GM12891 (cell line): ENCODE results near the gene ZCCHC24.
"Not testable (repeated sequence)": the region's sequence is repeated elsewhere in the genome, so short reads cannot be mapped to it uniquely, and the experiment has no call there.

ENCODE experiments used
- DNase-seq: peaks from one replicate; pipeline ENCODE4 v3.0.0; 2011; ENCODE audit warnings: low spot score; ENCODE audit not compliant: insufficient read length
- FAIRE-seq: peaks from 2 replicates; lab custom pipeline; 2011; peaks lifted over from hg19 to GRCh38; lab: Jason Lieb, UNC
- PAX5 ChIP-seq: IDR thresholded peaks from 2 replicates; pipeline ENCODE4 v1.6.1; 2011; ENCODE audit warnings: low read length, moderate library complexity, mild to moderate bottlenecking; ENCODE audit not compliant: insufficient read depth, severe bottlenecking
- POLR2A ChIP-seq: IDR thresholded peaks from 2 replicates; pipeline ENCODE4 v1.6.1; 2011; ENCODE audit warnings: low read depth, low read length, control low read depth
- POLR2AphosphoS5 ChIP-seq: IDR thresholded peaks from 2 replicates; pipeline ENCODE4 v1.6.1; 2011; ENCODE audit warnings: low read depth, low read length, control low read depth
- POU2F2 ChIP-seq: IDR thresholded peaks from 2 replicates; pipeline ENCODE4 v1.6.1; 2011; ENCODE audit warnings: low read depth, mild to moderate bottlenecking, control low read depth, low read length, moderate library complexity
- SPI1 ChIP-seq: IDR thresholded peaks from 2 replicates; pipeline ENCODE4 v1.6.1; 2011; ENCODE audit warnings: low read depth, low read length, control low read depth
- TAF1 ChIP-seq: IDR thresholded peaks from 2 replicates; pipeline ENCODE4 v1.6.1; 2011; ENCODE audit warnings: low read depth, low read length, control low read depth

The ZCCHC24 gene

DNA sequence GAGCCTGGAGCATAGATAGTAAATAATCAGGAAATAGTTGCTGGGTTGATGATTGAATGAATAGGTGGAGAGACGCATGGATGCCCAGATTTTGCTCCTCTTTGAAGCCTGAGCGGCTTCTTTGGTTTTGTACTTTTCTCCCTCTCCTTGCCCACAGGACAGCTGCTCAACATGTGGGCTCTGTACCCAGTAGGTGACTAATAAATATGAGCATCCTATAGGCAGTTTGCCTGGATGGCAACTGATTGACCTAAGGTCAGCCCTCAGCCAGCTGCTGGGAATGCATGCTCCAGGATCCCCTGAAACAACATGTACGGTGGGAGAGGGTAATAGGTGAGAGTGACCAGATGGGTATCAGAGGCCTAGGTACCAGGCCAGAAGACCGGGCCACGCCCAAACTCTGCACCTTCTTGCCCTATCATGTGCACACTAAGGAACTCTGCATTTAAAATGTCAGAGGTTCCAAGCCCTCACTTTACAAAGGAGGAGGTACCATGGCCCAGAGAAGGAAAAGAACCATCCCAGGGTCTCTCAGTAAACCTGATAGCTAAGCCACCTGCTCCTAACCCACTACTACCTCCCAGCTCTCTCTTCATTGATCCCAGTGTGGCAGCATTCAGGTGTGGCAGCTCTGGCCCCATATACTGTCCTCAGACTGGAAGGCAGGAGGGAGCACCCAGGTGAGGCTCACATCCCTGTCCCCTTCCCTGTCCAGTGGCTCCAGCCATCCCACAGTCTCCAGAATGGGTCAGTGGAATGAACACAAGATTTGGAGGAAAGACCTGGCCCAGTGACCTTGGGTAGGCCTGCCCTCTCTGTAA lies 2.7 kb upstream of the ZCCHC24 start:
- TF ChIP-seq TAF1: no peak
- no peak for TF ChIP-seq POLR2A
- no peak for TF ChIP-seq SPI1
- no peak for TF ChIP-seq POLR2AphosphoS5
- TF ChIP-seq PAX5: no peak
- no peak for TF ChIP-seq POU2F2
- FAIRE-seq (no peak), DNase-seq (no peak)

DNA sequence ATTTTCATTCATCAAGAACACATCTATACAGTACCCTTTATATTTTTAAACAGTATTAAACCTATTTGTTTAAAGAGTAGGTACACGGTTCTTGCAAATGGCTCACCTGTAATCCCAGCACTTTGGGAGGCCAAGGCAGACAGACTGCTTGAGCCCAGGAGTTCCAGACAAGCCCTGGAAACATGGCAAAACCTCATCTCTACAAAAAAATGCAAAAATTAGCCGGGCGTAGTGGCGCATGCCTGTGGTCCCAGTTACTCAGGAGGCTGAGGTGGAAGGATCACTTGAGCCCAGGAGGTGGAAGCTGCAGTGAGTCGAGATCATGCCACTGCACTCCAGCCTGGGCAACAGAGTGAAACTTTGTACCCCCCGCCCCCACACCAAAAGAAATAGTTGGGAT lies 1.8 kb upstream of the ZCCHC24 start:
- not testable (repeated sequence) for FAIRE-seq, DNase-seq

DNA sequence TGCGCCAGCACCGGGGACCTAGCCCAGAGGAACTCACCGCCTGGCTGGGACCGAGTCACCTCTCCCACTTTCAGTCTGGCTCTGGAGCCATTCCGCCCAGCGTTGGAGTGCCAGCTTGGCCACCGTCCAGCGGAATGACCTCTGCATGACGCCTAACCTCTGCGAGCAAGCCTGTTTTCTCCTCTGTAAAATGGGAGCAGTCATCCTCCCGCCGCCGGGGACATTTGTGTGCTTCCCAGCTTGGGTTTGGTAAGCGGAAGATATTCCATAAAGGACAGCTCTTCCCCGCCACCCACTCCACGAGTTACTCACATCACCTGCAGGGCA lies 1.3 kb upstream of the ZCCHC24 start:
- no peak for TF ChIP-seq POLR2A
- no peak for TF ChIP-seq POU2F2
- no peak for TF ChIP-seq POLR2AphosphoS5
- TF ChIP-seq PAX5: no peak
- TF ChIP-seq TAF1: no peak
- no peak for TF ChIP-seq SPI1
- FAIRE-seq (no peak), DNase-seq (no peak)

DNA sequence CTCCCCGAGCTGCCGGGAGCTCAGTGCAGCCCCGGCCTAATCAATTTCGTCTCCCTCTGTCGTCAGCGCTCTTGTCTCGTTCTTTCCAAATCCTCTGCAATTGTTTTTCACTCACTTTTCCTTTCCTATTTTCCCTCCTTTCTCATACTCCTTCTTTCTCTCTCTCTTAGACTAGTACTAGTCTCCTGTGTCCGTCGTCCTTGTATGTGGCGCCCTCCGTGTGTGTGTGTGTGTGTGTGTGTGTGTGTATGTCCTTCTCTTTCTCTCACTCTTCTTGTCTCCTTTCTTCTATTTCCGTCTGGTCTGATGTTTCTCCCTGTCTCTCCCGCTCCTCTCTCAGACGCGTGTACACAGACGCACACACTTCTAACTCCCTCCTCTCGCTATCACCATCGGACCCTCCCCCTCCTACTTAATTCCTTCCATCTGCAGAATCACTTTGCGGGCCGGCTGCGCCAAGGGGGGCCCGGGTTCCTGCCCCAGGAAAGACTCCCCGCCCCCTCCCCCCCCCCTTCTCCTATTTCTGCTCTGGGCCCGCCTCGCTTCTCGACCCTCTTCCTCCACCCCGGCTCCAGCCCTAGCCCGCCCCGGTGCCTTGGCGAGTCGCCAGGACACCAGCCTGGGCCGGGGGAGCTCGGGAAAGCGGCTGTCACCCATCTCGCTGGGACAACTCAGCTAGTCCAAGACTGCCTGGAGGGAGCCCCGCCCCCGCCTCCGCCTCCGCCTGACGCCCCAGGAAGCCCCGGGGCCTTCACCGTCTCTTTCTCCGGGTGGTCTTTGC lies 743 bp upstream of the ZCCHC24 start:
- FAIRE-seq (no peak), DNase-seq (no peak)
- TF ChIP-seq PAX5 (no peak), TAF1 (no peak), POU2F2 (no peak), POLR2AphosphoS5 (no peak), POLR2A (no peak), SPI1 (no peak)

DNA sequence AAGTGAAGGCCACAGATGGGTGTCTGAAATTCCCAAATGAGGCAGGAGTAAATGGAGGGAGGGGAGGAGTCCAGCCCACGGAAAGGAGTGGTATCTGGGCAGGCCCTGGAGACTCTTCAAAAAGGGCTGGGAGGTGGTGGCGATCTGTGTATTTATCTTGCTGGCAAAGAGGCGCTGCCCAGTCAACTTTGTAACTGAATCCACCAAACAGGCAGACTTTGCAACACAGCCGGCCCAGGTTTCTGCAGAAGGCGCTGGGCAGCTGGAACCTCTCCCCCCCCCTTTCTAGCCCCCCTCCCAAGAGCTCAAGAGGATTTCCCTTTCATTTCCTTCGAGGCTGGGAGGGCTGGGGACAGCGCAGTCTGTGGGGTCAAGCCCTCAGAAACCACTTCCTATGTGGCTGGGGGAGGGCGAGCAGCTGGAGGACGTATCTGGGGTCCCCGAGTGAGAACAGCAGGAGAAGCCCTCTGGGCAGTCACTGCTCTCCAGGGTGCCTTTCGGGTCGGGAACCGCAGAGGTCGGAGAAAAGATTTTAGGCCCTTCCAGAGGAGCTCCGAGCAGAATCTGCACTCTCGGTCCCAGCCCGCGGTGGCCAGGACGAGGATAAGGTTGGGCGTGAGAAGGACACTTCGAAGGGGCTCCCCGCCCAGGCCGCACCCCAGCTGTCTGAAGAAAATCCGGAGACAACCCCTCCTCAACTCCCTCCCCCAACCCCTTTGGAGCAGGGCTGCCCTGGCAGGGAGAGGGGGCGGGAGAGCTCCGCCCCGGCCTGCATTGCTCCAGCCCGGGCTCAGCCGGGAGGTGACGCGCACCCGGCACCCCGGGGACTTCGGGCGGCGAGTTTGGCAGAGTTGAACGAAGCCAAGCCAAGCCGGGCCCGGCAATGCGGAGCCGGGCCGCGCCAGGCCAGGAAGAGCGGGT lies 965 bp downstream of the ZCCHC24 start:
- peak; percentile 54 for DNase-seq
- TF ChIP-seq POLR2A: no peak
- 0 out of 2 replicates have a peak, but pooled peaks have one; percentile 14 for TF ChIP-seq SPI1
- FAIRE-seq: no peak

DNA sequence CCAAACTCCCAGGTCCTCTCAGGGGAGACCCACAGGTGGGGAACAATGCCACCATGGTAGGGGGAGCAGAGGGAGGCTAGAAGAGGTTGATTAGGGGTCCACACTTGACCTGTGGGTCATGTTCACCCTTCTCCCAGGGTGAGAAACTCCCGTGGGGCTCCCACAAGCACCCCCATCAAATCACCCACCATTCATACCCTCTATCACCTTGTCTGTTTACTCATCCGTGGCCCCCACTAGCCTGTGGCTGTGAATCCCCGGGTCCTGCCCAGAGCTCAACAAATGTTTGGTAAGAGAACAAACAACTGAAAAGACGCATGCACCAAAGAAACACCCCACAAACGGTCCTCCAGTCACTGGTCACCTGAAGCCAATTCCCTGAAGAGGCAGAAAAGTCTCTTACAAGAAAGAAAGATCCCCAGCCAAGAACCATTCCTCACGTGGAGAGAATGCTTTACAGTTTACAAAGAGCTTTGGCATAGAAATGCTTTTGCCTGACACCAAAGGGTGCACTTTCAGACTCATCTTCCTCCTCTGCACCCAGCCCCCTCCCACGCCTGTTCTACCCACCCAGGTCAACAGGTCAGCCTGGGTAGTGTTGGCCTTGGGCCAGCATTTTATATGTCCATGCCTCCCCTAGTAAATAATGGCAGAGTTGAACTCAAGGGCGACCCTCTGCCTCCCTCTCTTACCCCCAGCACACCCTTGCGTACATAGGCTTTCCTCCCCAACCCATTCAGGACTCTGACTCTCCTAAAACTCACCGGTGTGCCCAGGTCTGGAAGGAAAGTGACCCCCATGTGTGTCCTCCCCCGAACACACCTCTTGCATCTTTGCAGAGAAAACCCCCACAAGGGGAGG lies 1.9 kb downstream of the ZCCHC24 start:
- no peak for FAIRE-seq
- DNase-seq: no peak
- TF ChIP-seq POLR2AphosphoS5 (no peak), POU2F2 (no peak), SPI1 (no peak), TAF1 (no peak)

DNA sequence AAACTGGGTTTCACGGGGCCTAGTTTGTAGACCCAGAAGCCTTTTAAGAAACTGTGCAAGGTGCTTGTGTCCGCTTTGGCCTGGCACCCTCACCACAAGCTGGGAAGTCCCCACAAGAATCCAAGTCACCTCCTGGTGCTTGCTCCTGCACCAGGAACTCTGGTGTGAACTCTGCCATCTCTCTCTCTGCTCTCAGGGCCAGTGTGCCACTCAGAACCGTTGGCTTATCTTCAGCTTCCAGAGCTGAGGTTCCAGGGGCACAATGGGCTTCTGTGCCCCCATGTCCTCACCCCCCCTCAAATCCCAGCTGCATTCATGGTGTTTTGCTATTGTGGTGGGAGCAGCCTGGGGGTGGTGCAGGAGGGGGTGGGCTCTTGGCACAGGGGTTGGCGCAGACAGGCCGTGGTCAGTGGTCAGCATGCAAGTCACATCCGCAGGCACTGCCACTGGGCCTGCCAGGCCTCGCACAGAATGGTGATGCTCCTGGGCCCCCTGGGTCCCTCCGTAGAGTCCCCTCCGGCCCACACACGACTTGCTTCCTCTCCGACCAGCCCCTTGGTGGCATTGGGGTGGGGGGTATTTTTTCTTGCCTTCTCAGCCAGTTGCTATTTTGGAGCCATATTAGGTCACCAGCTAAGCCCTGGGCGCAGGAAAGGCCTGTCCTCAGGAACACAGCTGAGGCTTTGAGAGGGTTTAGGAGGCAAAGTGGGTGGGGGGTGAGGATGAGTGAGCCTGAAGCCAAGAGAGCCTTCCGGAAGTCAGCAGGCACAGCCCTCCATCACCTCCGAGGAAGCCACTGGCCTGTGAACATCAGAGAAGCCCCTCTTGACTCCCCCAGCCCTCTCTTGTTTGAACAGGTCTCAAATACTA lies 3.0 kb downstream of the ZCCHC24 start:
- DNase-seq: no peak
- no peak for FAIRE-seq

DNA sequence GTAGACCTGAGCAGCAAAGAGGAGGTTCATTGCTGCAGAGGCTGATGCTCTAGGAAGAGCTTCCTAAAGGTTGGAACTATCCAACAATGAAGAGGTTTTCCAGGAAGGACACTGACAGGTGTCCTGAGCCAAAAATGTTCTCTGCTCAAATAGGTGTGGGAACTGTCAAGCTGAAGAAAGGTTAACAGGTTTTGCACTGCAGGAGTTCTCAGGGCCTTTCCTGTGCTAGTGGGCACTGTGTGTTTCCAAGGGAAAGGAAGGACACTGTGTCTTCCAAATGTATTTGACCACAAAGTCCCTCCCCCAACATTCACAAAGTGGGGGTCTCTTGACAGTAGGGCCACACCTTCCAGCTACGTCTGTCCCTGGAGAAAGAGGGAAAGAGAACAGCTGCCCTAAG lies 4.0 kb downstream of the ZCCHC24 start:
- FAIRE-seq (no peak), DNase-seq (no peak)
- no peak for TF ChIP-seq POLR2A
- no peak for TF ChIP-seq POU2F2
- TF ChIP-seq TAF1: no peak
- TF ChIP-seq PAX5: no peak
- no peak for TF ChIP-seq SPI1

More for the DNA sequence above, 3.0 kb downstream of the ZCCHC24 start:
- no peak for TF ChIP-seq PAX5
- no peak for TF ChIP-seq POLR2A
- no peak for TF ChIP-seq SPI1
- no peak for TF ChIP-seq POLR2AphosphoS5
